Stimulated activated CD8-positive, alpha-beta memory T cell treated with anti-CD3 and anti-CD28 coated beads, Interleukin-12 subunit alpha, Interleukin-12 subunit beta, amount 100 ng/mL, for 4 hours (primary cell): ENCODE results near the gene VIPR2.
"Not testable (repeated sequence)": the region's sequence is repeated elsewhere in the genome, so short reads cannot be mapped to it uniquely, and the experiment has no call there.

Experiments
- DNase-seq: peaks from one replicate; pipeline ENCODE4 v3.0.0-alpha.2; 2020; ENCODE audit warnings: low read depth

The VIPR2 gene

DNA sequence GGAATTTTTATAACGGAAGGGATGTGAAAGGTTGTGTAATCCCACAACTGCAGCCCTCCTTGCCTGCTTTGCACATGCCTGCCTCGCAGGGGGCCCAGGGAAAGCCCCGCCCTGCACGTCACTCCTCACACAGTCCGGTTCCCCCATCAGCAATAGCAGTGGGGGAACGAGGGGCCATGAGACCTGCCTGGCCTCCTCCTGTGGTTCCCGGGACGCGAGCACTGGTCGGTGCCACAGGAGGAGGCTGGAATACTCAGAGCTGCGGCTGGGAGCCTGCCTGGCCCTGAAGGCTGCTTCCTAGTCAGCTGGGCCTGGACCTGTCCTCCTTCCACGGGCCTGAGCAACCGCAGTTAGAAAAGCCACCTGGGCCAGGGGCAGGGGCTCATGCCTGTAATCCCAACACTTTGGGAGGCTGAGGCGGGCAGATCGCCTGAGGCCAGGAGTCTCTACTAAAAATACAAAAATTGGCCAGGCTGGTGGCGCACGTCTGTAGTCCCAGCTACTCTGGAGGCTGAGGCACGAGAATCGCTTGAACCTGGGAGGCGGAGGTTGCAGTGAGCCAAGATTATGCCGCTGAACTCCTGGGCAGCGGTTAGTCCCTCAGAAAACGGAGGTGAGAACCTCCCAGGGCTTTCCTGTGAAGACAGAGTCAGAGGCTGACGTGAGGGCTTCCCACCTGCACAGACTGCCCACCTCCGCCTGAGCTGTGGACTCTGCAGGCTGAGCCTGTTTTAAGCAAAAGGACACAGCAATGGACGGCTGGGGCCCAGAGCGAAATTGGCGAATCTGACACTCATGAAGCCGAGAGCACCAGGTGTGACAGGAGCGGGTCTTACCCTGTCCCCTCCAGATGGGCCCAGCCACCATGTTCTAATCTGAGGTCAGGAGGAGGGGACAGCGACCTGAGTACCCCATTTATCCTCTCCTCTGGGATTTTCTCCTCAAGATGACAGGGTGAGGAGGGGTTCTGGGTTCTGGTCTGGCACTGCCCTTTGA is 52.9 kb downstream of the VIPR2 start:
- no peak for DNase-seq

GRCh38 chr7:159091041-159091440 is 53.6 kb downstream of the VIPR2 start:
- no peak for DNase-seq

DNA sequence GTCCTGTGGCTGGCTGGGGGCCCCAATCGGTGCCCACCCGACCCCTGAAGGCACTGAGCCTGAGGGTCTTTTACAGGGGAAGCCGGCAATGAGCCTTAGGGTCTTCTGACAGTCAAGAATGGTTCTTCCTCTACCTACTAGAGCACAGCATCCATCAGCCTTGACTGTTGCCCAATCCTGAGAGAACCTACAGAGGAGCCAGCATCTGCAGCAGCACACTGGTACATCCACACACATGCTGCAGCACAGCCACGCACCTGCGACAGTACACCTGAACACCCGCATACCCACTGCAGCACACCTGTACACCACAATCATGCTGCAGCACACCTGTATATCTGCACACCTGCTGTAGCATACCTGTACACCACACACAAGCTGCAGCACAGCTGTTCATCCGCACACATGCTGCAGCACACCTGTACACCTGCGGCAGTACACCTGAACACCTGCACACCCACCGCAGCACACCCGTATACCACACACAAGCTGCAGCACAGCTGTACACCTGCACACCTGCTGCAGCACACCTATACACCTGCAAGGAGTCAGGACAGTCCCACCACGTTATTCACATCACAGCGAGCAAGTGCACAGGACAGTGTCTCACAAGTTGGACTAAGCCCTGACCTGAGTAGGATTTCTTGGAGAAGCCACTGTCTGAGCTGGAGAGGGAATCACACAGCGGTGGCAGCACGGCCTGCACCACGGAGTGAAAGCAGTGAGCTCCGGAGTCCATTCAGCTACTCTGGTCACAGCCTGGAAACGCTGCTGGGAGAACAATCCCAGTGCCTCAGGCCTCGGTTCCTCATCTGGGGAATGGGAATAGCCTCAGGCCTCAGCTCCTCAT is 56.4 kb downstream of the VIPR2 start:
- no peak for DNase-seq

DNA sequence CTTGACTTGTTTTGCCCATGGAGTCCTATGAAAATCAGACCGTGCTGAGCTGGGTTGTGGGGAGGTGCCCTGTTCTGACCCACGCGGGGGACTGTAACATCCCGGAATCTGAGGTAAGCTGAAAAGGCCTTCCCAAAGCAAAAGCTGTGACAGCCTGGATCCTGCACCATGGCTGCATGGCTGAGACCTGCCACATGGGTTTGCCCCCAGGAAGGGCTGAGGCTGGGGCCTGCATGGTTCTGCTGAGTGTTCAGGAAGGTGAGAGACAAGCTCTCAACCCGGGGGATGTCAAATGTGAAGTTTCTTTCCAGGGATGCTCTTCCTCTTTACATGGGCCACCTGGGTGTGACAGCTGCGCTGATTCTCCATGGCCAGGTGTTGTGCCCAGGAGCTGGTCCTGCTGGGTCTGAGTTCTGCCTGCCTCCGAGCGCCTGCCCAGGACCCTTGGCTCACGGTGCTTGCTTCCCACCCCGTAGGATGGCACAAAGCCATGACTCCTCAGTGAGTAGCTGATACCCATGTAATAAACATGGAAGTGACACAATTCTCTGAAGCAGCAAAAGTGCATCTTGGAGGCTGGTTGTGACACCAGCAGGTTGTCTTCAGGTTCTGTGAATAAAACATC is 58.3 kb downstream of the VIPR2 start:
- DNase-seq: no peak

DNA sequence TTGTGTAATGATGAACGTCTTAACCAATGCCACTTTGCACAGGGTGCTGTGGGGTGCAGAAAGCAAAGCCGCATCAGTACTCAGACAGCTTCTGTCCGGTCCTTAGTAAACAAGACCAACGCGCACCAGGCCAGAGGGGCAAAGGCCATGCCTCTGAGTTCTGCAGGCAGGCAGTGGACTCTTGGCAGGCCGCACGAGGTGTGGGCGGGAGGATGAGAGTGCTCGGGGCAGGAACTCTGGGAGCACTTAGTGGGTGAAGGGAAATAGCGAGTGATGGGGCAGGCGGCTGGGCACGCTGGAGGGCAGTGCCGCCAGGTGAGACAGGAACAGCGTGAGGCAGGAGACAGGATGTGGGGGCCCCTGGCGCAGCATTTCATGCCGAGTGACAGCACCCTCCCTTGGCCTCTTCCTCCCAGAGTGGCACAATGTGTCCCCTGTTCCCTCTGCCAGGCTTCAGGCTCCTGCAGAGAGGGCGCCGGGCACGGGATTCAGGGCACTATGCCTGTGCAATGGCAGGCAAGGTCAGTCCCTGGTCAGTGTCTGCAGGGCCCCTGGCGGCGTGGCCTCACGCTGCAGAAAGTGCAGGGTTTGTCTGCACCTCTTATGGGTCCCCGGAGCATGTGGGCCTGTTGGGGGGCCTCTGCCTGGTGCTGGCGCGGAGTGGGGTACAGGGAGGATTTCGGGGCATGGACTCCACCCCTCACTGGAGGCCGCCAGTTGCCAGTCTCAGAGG is 60.4 kb downstream of the VIPR2 start:
- DNase-seq: no peak

GRCh38 chr7:159083698-159084068 is 61.0 kb downstream of the VIPR2 start:
- no peak for DNase-seq

- no peak for DNase-seq
Measured at GRCh38 chr7:159083001-159083697, 61.5 kb downstream of the VIPR2 start.

GRCh38 chr7:159082075-159082474 is 62.6 kb downstream of the VIPR2 start:
- not testable (repeated sequence) for DNase-seq

DNA sequence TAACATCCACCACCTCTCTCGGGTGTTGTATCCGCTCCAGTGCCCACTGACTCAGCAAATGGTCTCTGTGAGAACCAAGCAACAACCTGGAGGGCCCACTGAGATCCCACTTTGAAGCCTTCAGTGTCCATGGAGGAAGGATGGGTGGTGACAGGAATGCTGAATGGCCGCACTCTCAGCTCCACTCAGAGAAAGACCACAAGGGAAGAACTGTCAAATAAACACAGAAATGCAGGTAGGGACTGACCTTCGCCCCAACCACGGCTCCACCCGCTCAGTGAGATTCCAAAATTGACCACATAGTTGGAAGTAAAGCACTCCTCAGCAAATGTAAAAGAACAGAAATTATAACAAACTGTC is 65.8 kb downstream of the VIPR2 start:
- DNase-seq: no peak

DNA sequence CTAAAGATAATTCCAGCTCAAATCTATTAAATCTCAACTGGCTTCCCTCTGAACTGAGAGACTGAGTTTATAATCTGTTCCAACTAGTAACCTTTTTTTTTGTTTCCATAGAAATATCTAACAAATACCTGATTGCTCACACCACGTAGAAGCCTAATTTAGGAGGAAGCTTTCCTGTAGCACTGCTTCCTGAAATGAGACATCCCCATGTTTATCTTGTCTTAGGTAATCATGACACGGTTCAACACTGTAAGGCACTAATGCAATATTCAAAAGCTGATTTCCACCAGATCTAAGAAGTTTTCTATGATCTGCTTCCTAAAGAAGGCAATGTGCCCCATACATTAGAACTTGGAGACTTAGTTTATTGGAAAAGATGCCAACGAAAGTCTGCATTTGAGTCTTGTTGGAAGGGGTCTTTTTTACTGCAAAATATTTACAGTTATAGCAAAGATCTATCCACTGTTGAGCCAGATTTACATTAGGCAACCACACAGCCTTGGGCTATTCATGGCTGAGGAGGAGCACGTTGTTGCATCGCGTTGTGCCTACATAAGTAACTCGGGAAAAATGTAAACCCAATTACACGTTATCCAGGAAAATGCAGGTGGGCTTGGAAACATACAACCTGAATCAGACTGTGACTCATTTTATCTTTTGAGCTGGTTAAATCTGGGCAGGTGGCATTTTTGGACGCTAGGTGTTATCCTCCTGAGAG is 66.3 kb downstream of the VIPR2 start:
- DNase-seq: no peak

GRCh38 chr7:159076333-159076732 is 68.3 kb downstream of the VIPR2 start:
- DNase-seq: no peak

DNA sequence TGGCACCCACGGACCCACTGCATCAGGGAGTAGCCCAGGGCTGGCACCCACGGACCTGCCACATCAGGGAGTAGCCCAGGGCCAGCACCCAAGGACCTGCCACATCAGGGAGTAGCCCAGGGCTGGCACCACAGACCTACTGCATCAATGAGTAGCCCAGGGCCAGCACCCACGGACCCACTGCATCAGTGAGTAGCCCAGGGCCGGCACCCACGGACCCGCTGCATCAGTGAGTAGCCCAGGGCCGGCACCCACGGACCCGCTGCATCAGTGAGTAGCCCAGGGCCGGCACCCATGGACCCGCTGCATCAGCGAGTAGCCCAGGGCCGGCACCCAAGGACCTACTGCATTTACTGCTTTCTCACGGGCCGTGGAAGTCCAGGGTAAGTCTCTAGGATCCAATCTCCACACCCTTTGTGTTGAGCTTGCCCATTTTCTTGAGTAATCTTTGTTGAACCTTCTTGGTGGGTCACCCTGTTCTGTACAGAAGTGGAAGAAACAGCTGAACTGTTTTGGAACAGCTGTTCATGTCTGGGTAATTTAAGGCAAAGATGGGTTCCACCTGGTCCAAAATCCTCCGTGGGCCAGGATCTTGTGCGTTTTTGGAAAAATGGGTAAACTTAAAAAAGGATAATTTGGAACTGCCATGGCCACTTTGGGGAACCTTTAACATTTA is 69.0 kb downstream of the VIPR2 start:
- DNase-seq: no peak

GRCh38 chr7:159071260-159071659 is 73.4 kb downstream of the VIPR2 start:
- no peak for DNase-seq

- no peak for DNase-seq
Measured at GRCh38 chr7:159070431-159071148, 74.1 kb downstream of the VIPR2 start.

DNA sequence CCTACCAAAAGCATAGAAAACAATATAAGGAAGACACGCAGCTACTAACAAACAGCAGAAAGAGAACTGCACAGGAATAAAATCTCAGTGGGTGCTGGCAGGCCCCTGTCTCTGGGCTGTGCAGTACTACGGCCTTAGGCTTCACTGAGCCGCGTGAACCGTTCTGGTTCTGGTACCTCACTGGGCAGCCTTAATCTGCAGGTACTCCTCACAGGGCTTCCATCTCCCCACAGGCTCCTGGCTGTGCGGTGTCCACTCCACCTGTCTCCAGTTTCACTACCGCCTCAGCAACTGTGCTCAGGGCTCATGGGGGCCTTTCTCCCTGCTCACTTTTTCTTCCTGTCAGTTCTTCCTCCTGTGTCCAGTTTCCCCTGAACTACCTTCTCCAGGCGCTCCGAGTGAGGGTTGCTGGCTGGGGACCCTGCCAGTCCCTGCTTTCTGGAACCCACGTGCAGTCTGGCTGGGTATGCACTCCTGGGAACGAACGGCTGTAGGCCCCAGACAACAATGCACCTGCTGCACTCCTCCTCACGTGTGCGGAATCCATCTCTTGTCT is 75.7 kb downstream of the VIPR2 start:
- DNase-seq: no peak

GRCh38 chr7:159068488-159068811 is 76.2 kb downstream of the VIPR2 start:
- no peak for DNase-seq

DNA sequence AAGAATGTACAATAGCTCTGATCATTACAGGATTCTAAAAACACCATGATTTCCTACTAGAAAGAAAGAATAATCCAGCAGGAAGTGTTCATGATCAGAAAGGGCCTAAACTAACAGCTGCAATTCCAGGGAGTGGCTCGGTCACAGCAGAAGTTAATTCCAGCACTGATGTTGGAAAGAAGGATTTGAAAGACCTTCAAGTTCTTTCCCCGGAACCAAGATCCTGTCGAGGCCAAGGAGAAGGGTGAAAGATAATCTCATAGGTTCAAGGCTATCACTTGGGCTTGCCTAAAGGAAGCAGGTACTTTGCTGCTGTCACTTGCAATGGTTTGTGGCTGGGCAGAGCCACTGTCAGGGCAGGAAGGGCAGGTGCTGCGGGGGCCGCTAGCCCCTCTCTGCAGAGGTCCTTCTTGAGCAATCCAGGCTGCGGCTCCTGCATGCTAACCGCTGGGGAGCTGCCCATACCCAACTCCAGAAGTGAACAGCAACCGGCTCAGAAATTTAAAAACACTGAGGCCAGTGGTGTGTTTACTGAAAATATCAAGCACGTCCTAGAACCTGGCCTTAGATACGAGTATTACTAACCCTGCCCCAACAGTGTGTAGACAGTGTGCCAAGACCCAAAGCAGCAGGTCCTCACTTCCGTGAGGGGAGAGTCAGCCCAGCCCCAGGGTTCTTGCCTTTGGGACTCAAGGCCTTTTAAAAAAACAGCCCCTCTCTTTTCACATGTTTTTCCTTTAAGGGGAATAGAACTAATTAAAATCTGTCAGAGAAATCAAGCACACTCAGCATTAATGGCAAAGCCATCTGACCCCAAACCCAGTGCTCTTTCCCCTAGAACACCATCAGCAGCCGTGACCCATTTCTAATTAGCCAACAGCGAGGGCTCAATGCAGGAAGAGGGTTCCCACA is 76.8 kb downstream of the VIPR2 start:
- no peak for DNase-seq
